ENCODE measurements around the gene TMEM233.

TMEM233 gene

DNA sequence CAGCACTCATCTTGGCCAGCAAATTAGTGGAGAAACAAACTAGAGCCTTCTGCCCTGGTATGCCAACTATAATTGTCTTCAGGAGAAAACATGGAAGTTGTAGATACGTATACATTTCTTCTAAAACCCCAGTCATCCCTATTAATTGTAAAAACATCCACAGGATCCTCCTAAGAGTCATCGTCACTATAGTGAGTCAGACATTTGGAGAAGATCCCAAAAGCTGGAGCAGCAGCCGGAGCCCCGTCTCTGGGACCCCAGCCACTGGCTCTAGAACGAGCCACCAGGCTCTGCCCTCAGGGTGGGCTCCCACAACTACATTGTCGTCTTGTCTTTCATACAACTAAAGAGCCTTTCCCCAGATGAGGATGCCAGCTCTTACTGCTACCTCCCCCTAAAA is 89.8 kb downstream of the TMEM233 start:
- DNase-seq, result no peak

DNA sequence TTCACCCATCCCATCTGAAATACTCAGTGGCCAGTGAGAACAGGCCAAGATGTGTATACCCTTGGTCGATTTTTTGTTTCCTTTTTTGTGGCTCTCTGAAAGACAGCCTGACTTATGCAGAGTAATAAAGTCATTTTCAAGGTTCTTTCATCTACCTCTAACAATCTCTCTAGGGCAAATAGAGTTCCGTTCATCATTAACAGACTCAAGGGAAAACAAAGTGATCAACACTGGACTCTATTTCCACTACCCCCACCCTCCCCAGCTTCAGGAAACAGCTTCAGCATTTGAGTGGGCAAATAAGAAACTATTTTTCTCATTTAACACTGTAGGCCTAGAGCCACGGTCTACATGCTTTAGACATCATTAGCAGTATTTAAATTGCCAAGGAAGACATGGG is 90.2 kb downstream of the TMEM233 start:
- no peak for DNase-seq

DNA sequence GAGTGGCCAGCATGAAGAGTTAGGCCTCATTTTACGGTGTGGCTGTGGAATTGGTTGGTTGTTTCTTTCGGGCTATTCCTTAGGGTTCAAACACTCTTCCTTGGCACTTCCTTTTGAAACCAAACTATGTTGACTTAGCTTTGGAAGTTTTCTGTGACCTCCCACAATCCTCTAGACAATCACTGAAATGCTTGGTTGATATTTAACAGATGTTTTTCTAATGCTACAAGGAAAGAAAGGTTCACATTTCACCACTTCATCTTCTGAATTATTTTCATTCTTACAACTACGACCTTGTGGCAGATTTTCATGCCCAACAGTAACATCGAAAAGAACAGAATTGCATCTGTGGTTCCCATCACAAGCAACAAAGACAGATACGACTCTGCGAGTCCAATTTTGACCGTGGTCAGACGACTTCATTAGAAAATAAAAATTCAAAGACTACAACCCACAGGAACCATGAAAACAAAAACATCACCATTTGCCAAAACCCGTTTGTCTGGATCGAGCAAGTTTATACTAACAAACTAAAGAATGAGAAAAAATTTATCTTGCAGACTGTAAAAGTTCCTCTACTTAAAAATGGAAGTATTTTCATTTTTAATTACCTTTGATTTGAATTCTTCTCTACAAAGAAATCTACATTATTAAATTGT is 91.3 kb downstream of the TMEM233 start:
- DNase-seq, result no peak

DNA sequence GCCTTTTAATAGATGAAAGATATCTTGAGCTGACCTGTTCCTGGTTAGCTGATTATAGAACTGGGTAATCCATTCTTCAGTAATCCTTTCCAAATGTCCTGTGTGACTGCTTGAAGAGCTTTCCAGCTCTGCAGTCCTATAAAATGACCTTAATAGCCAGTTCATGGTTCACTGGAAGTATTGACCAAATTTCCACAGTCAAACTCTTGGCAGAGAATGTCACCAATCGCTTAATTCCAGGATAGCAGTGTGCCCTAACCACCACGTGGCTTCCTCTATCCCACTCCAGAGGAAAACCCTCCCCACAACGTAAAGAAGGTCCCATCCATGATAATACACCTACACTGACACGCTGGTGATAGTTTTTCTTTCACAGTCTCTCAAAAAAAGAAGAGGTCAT is 91.8 kb downstream of the TMEM233 start:
- no peak for DNase-seq

DNA sequence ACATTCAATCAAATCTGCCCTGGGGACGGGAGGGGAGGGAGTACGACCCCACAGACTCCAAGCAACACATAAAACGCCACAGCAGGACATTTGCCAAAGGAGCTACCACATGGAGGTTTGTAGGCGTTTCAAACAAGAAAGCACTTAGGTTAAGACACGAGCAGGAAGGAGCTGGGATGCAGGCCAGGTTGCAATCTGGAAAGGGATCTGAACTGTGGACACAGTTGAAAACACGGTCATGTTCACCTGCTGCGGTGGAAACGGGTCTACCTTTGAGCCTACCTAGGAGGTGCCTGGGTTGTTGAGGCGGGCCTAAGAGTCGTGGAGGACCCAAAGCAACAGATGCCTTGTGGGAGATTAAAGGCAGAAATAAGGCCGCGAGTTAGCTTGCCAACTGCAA is 92.8 kb downstream of the TMEM233 start:
- no peak for DNase-seq

DNA sequence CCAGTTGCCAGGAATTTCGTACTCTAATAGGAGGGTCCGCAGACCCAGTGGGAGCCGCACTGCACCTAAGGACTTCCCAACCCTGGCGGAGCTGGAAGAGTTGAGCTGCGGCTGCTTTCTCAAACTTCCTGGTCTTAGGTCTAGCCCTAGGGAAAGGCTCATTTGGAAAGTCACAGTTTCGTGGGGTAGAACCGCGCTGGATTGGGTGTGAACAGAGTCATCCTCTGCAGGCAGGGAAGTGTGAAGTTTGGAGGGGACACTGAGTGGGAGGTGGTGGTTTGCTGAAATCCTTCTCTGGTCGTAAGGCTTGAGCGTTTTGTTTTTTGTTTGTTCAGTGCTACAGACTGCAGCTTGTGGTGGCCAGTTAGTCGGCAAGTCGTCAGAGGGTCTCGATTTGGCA is 93.2 kb downstream of the TMEM233 start:
- DNase-seq, result no peak

DNA sequence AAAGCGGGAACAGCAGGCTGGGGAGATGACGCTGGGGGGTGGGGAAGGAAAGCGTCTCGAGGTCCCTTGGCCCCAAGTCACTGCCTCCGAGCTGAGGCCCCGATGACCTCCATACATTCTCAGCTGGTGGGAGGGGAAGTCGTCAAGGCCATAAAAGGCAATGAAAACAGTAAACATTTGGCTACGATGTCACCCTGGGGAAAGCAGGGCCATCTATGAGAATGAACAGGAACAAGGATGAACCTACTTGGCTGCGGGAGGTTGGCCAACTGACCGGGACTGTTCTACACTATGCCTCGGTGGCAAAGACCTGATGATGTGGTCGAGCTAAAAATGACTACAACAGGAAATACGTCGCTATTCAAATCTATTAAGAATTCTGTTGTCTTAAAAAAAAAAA is 93.8 kb downstream of the TMEM233 start:
- DNase-seq, result no peak

DNA sequence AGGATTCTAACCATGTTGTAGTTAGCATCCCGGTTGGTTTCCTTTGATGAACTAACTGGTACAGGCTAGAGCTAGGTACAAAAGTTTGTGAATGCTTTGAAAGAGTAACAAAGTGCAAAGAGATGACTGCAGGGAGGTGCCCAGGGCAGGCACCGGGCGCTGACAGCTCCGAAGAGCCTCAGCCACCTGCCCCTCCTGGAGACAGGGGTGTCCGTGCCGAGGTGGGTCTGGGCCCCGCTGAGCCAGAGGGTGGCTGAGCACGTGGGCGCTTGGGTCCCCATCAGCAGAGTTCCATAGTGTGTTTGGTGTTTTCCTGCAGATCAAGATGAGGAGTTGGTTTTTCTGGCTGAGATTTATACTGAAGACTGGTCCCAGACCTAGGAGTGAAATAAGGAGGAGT is 94.3 kb downstream of the TMEM233 start:
- no peak for DNase-seq

DNA sequence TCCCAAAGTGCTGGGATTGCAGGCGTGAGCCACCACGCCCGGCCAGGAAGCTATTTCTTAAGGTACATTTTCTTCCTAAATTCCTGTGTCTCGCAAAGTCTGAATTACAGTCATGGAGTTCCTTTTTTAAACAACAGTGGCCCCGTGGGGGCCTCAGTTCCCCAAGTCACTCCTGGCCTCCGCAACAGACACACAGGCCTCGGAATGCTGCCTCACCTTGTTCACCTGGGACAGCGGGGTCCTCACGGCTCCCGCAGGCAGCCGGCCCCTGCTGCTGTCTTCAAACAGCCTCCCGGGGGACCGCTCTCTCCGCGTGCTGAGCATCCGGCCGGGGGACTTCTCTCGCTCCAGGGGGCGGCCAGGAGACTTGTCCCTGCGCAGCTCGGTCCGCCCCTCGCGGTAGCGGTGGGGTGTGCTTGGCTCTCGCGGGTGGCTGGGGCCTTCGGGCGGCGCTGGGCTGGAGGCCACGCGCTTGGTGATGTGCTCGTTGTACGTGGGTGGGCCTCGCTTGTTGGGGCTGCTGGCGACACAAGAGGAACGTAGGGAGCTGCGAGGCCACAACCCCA is 96.4 kb downstream of the TMEM233 start:
- DNase-seq, result no peak

DNA sequence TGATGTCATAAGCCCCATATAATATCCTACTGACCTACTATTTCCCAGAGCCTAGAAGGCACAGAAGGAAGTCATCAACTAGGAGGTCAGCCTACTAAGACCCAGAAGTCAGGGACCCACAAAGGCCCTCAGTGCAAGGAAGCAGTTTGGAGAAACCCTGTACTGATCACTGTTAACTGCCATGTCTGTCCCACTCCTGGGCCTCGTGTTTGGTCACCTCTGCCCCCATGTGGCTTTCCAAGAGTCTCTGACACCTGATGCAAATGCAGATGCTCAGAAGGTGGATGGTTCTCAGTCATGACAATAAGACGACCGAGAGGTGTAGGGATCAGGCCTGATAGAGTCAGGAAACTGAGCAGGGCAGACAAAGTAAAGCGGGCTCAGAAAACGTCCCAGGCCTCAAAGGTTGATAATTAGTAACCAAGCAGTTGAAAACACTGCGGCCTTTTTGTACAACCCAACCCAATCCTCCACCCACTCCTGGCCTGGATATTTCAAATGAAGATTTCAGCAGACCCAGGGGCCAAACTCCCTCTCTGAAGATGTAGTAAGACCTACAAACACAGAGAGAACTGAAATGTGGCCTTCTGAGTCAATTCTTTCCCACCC is 97.7 kb downstream of the TMEM233 start:
- DNase-seq, result no peak

DNA sequence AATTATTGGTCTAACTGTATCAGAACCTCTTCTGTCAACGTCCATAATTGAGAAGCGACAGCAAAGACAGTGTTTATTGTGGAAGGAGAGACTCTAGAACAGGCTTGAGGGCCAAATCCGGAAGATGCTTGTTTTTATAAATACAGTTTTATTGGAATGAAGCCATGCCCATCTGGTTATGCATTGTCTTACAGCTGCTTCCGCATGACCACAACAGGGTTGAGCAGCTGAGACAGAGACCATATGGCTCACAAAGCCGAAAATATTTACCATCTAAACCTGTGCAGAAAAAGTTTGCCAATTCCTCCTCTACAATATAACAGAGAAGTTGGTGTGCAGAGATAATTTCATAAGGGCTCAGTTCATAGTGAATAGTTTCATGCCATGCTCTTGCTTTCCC is 98.8 kb downstream of the TMEM233 start:
- no peak for DNase-seq

All from CD4-positive, alpha-beta T cell treated with Interferon gamma for 1 hour (primary cell).